LHCN-M2 (cell line): ENCODE data around the gene PABPC4L. TPM values are rescaled to one million over a fixed set of nuclear protein-coding genes. Genes with fewer than 3 reads are reported as not detected.
"Not testable (repeated sequence)": the region's sequence is repeated elsewhere in the genome, so short reads cannot be mapped to it uniquely, and the experiment has no call there.

Experiments
- DNase-seq: peaks from one replicate; pipeline ENCODE4 v3.0.0-alpha.2; 2012; ENCODE audit warnings: low read depth
- polyA plus RNA-seq: library from polyadenylated mRNA; unstranded; fragments of >200 nt; gene quantifications from one replicate; pipeline ENCODE4 v1.2.1, GENCODE V29; 2012; ENCODE audit warnings: missing spikeins
- total RNA-seq: library from RNA; depleted of rRNA; stranded (reverse); fragments of >200 nt; gene quantifications from 2 replicates; pipeline ENCODE4 v1.2.3, GENCODE V29; 2014; rRNA removed

Gene PABPC4L
- total RNA-seq, result 0.75 and 0.90 TPM in 2 replicates
- polyA plus RNA-seq, result 0.21 TPM

GRCh38 chr4:134201216-134202161 is at the start of gene PABPC4L:
TSS of gene PABPC4L (minus strand) at chr4:134201789. CDS start at chr4:134201019, 770 bp downstream.
- DNase-seq, result peak; percentile 44

GRCh38 chr4:134251322-134251721 is 49.7 kb upstream of the PABPC4L start:
- no peak for DNase-seq

- DNase-seq, result no peak
These were observed 42.4 kb upstream of the PABPC4L start for GRCh38 chr4:134243742-134244713.

- DNase-seq, result no peak
These were observed 17.5 kb upstream of the PABPC4L start for GRCh38 chr4:134219043-134219442.

GRCh38 chr4:134216411-134216810 is 14.8 kb upstream of the PABPC4L start:
- peak; percentile 8 for DNase-seq

- DNase-seq, result no peak
These were observed 14.2 kb upstream of the PABPC4L start for GRCh38 chr4:134215620-134216344.

GRCh38 chr4:134207955-134208354 is 6.4 kb upstream of the PABPC4L start:
- not testable (repeated sequence) for DNase-seq

GRCh38 chr4:134202166-134202956 is 772 bp upstream of the PABPC4L start:
- DNase-seq, result peak; percentile 12

- no peak for DNase-seq
These were observed 776 bp downstream of the PABPC4L start for GRCh38 chr4:134200811-134201215.

GRCh38 chr4:134189949-134190348 is 11.6 kb downstream of the PABPC4L start:
- DNase-seq, result no peak

- DNase-seq, result no peak
These were observed 12.1 kb downstream of the PABPC4L start for GRCh38 chr4:134189480-134189879.

GRCh38 chr4:134178706-134179105 is 22.9 kb downstream of the PABPC4L start:
- peak; percentile 6 for DNase-seq

GRCh38 chr4:134174271-134174670 is 27.3 kb downstream of the PABPC4L start:
- DNase-seq, result no peak

- DNase-seq, result no peak
These were observed 41.4 kb downstream of the PABPC4L start for GRCh38 chr4:134160211-134160610.

GRCh38 chr4:134154097-134154496 is 47.5 kb downstream of the PABPC4L start:
- DNase-seq, result no peak

- DNase-seq, result no peak
These were observed 53.6 kb downstream of the PABPC4L start for GRCh38 chr4:134147941-134148340.
